BLaER1 (cell line): ENCODE results near the gene DLGAP1.

Source experiments
- H3K27ac ChIP-seq: shearing (Covaris generic); formaldehyde crosslinking; 2 replicates; pipeline ENCODE4 v1.8.1; 2022
- H3K27me3 ChIP-seq: shearing (Covaris generic); formaldehyde crosslinking; 2 replicates; pipeline ENCODE4 v1.8.1; 2022
- H3K36me3 ChIP-seq: shearing (Covaris generic); formaldehyde crosslinking; 2 replicates; pipeline ENCODE4 v1.8.1; 2022
- H3K4me1 ChIP-seq: shearing (Covaris generic); formaldehyde crosslinking; 2 replicates; pipeline ENCODE4 v1.8.1; 2022
- H3K4me2 ChIP-seq: shearing (Covaris generic); formaldehyde crosslinking; 2 replicates; pipeline ENCODE4 v1.8.1; 2022
- H3K4me3 ChIP-seq: shearing (Covaris generic); formaldehyde crosslinking; 2 replicates; pipeline ENCODE4 v1.8.1; 2022
- H3K9ac ChIP-seq: shearing (Covaris generic); formaldehyde crosslinking; 2 replicates; pipeline ENCODE4 v1.8.1; 2022
- H3K9me3 ChIP-seq: shearing (Covaris generic); formaldehyde crosslinking; 2 replicates; pipeline ENCODE4 v1.8.1; 2022
- H4K20me1 ChIP-seq: shearing (Covaris generic); formaldehyde crosslinking; 2 replicates; pipeline ENCODE4 v1.8.1; 2022
- Cebpa-rat ChIP-seq: shearing (Covaris generic); IDR thresholded peaks from 2 replicates; pipeline ENCODE4 v1.8.1; 2022

DLGAP1 gene

GRCh38 chr18:3826021-3826420 is 629.1 kb downstream of the DLGAP1 start:
- Histone ChIP-seq H3K4me2 (no peak overlapping the region), H3K27ac (no peak overlapping the region), H4K20me1 (no peaks in the 10 kb centered on the region), H3K36me3 (no peaks in the 10 kb centered on the region), H3K4me1 (peaks cover 11% of the 10 kb centered on the region), H3K27me3 (no peaks in the 10 kb centered on the region), H3K9ac (no peak overlapping the region), H3K9me3 (no peaks in the 10 kb centered on the region), H3K4me3 (no peak overlapping the region)
- no peak for TF ChIP-seq Cebpa-rat

GRCh38 chr18:3824101-3824500 is 631.0 kb downstream of the DLGAP1 start:
- Histone ChIP-seq H3K4me3 (no peak overlapping the region), H3K4me2 (no peak overlapping the region), H3K27me3 (no peaks in the 10 kb centered on the region), H3K27ac (no peak overlapping the region), H4K20me1 (no peaks in the 10 kb centered on the region), H3K4me1 (peaks cover 11% of the 10 kb centered on the region), H3K9me3 (no peaks in the 10 kb centered on the region), H3K9ac (no peak overlapping the region), H3K36me3 (no peaks in the 10 kb centered on the region)
- no peak for TF ChIP-seq Cebpa-rat

GRCh38 chr18:3823073-3823472 is 632.0 kb downstream of the DLGAP1 start:
- Histone ChIP-seq H3K27me3 (no peaks in the 10 kb centered on the region), H3K27ac (no peak overlapping the region), H3K4me2 (no peak overlapping the region), H4K20me1 (no peaks in the 10 kb centered on the region), H3K4me3 (no peak overlapping the region), H3K4me1 (peaks cover 11% of the 10 kb centered on the region), H3K9ac (no peak overlapping the region), H3K36me3 (no peaks in the 10 kb centered on the region), H3K9me3 (no peaks in the 10 kb centered on the region)
- no peak for TF ChIP-seq Cebpa-rat

GRCh38 chr18:3821524-3821923 is 633.6 kb downstream of the DLGAP1 start:
- Histone ChIP-seq H3K27me3 (no peaks in the 10 kb centered on the region), H4K20me1 (no peaks in the 10 kb centered on the region), H3K4me3 (no peak overlapping the region), H3K27ac (no peak overlapping the region), H3K36me3 (no peaks in the 10 kb centered on the region), H3K9ac (no peak overlapping the region), H3K4me1 (no peaks in the 10 kb centered on the region; the same call in 1 of the 2 replicates), H3K9me3 (no peaks in the 10 kb centered on the region), H3K4me2 (no peak overlapping the region)
- TF ChIP-seq Cebpa-rat: no peak

- Histone ChIP-seq H3K4me2 (no peak overlapping the region), H3K27me3 (no peaks in the 10 kb centered on the region), H3K4me1 (no peaks in the 10 kb centered on the region), H3K9me3 (no peaks in the 10 kb centered on the region), H3K27ac (no peak overlapping the region), H3K4me3 (no peak overlapping the region), H3K9ac (no peak overlapping the region), H3K36me3 (no peaks in the 10 kb centered on the region), H4K20me1 (no peaks in the 10 kb centered on the region)
- no peak for TF ChIP-seq Cebpa-rat
Observed at GRCh38 chr18:3819961-3820360, 635.1 kb downstream of the DLGAP1 start.

- Histone ChIP-seq H3K9ac (no peak overlapping the region), H3K4me1 (no peaks in the 10 kb centered on the region), H3K4me3 (no peak overlapping the region), H3K9me3 (no peaks in the 10 kb centered on the region), H3K27me3 (no peaks in the 10 kb centered on the region), H3K27ac (no peak overlapping the region), H3K4me2 (no peak overlapping the region), H3K36me3 (no peaks in the 10 kb centered on the region), H4K20me1 (no peaks in the 10 kb centered on the region)
- no peak for TF ChIP-seq Cebpa-rat
Observed at GRCh38 chr18:3816610-3817363, 638.3 kb downstream of the DLGAP1 start.

- Histone ChIP-seq H3K4me1 (no peaks in the 10 kb centered on the region), H3K4me3 (no peak overlapping the region), H3K4me2 (no peak overlapping the region), H3K27ac (no peak overlapping the region), H3K36me3 (no peaks in the 10 kb centered on the region), H3K27me3 (no peaks in the 10 kb centered on the region), H3K9me3 (no peaks in the 10 kb centered on the region), H3K9ac (no peak overlapping the region), H4K20me1 (no peaks in the 10 kb centered on the region)
- TF ChIP-seq Cebpa-rat: no peak
Observed at GRCh38 chr18:3815991-3816390, 639.1 kb downstream of the DLGAP1 start.

GRCh38 chr18:3814816-3815215 is 640.3 kb downstream of the DLGAP1 start:
- H3K9me3 ChIP-seq: no peaks in the 10 kb centered on the region
- H3K36me3 ChIP-seq: no peaks in the 10 kb centered on the region
- no peak overlapping the region for H3K4me3 ChIP-seq
- no peak overlapping the region for H3K9ac ChIP-seq
- TF ChIP-seq Cebpa-rat: no peak
- H3K4me2 ChIP-seq: no peak overlapping the region
- no peak overlapping the region for H3K27ac ChIP-seq
- H4K20me1 ChIP-seq: no peaks in the 10 kb centered on the region
- H3K4me1 ChIP-seq: no peaks in the 10 kb centered on the region
- H3K27me3 ChIP-seq: no peaks in the 10 kb centered on the region

GRCh38 chr18:3810296-3810695 is 644.8 kb downstream of the DLGAP1 start:
- TF ChIP-seq Cebpa-rat: no peak
- H3K4me1 ChIP-seq: no peaks in the 10 kb centered on the region
- no peak overlapping the region for H3K4me2 ChIP-seq
- no peaks in the 10 kb centered on the region for H3K9me3 ChIP-seq
- H4K20me1 ChIP-seq: no peaks in the 10 kb centered on the region
- H3K4me3 ChIP-seq: no peak overlapping the region
- H3K9ac ChIP-seq: no peak overlapping the region
- no peaks in the 10 kb centered on the region for H3K36me3 ChIP-seq
- no peak overlapping the region for H3K27ac ChIP-seq
- H3K27me3 ChIP-seq: no peaks in the 10 kb centered on the region

- H3K36me3 ChIP-seq: no peaks in the 10 kb centered on the region
- TF ChIP-seq Cebpa-rat: no peak
- no peaks in the 10 kb centered on the region for H3K9me3 ChIP-seq
- H3K9ac ChIP-seq: no peak overlapping the region
- no peak overlapping the region for H3K4me3 ChIP-seq
- H3K27me3 ChIP-seq: no peaks in the 10 kb centered on the region
- no peaks in the 10 kb centered on the region for H4K20me1 ChIP-seq
- H3K4me1 ChIP-seq: no peaks in the 10 kb centered on the region
- no peak overlapping the region for H3K27ac ChIP-seq
- no peak overlapping the region for H3K4me2 ChIP-seq
Observed at GRCh38 chr18:3808985-3809780, 645.9 kb downstream of the DLGAP1 start.
